K562 (cell line): ENCODE data around the gene MARCO. TPM values are rescaled to one million over a fixed set of nuclear protein-coding genes. Genes with fewer than 3 reads are reported as not detected.

ENCODE experiments used
- ATAC-seq: fragments of 200-7000 bp; cut with Tn5 transposase; 3 replicates; pipeline ENCODE4 v1.9.1; 2020; ENCODE audit warnings: moderate library complexity
- BruUV-seq: library from RNA; stranded (reverse); fragments of 400-500 nt; replicated peaks from 2 replicates; lab custom pipeline; 2021; lab: Mats Ljungman, UMichigan
- CTCF ChIA-PET: fragments of 300-600 bp; formaldehyde crosslinking; extraction: SDS; loops from one replicate; lab custom pipeline; 2021; ENCODE audit warnings: low intra/inter-chr PET ratio; lab: Yijun Ruan, JAX
- POLR2A ChIA-PET: fragments of 300-600, 350-650 bp; sonication (Branson Sonifier 250); formaldehyde crosslinking; extraction: SDS; loops from one replicate; lab custom pipeline; 2021; ENCODE audit warnings: antibody characterized with exemption, inconsistent platforms; lab: Yijun Ruan, JAX
- DNase-seq, 4 experiments: peaks; one replicate each; pipeline versions ENCODE4 v3.0.0 to v3.0.0-alpha.2; 2011 to 2018; ENCODE audit warnings: low spot score in 3 of 4, mixed read lengths in 3 of 4; ENCODE audit errors: extremely low read depth in 1 of 4
- FAIRE-seq: peaks from 2 replicates; lab custom pipeline; 2011; peaks lifted over from hg19 to GRCh38; lab: Jason Lieb, UNC
- H2AFZ ChIP-seq: 2 replicates; pipeline ENCODE4 v1.6.0; 2011; ENCODE audit warnings: low read depth, low read length, control low read depth, inconsistent platforms
- H3K27ac ChIP-seq: fragments of 200-600 bp; 3 replicates; pipeline ENCODE4 v1.8.0; 2011; ENCODE audit warnings: low read depth, mild to moderate bottlenecking, control low read depth, inconsistent platforms, low read length, moderate library complexity, mixed read lengths; ENCODE audit errors: extremely low read depth
- H3K27me3 ChIP-seq, 2 experiments: fragments of 300-600 bp in 1 of 2; 2 replicates in 1 of 2; 3 replicates in 1 of 2; pipeline versions ENCODE4 v1.6.0 to v1.8.0; 2011; ENCODE audit warnings: inconsistent platforms in 2 of 2, low read length in 2 of 2, mild to moderate bottlenecking in 1 of 2, mixed read lengths in 1 of 2, moderate library complexity in 1 of 2; ENCODE audit not compliant: control insufficient read depth in 2 of 2, insufficient read depth in 2 of 2
- H3K36me3 ChIP-seq: fragments of 300-600 bp; 3 replicates; pipeline ENCODE4 v1.8.0; 2011; ENCODE audit warnings: mild to moderate bottlenecking, low read length, inconsistent platforms; ENCODE audit not compliant: control insufficient read depth, insufficient read depth
- H3K4me1 ChIP-seq, 2 experiments: fragments of 200-600 bp in 1 of 2; replicated peaks in 1 of 2; 2 replicates in 1 of 2; 3 replicates in 1 of 2; pipeline versions ENCODE4 v1.5.1 to v1.8.0; 2011; ENCODE audit warnings: inconsistent platforms in 2 of 2, low read length in 2 of 2, mild to moderate bottlenecking in 1 of 2, mixed read lengths in 1 of 2, moderate library complexity in 1 of 2; ENCODE audit not compliant: control insufficient read depth in 2 of 2, insufficient read depth in 2 of 2
- H3K4me2 ChIP-seq: 2 replicates; pipeline ENCODE4 v1.6.1; 2011; ENCODE audit warnings: low read length, control low read depth, inconsistent platforms, mixed read lengths; ENCODE audit not compliant: insufficient read depth
- H3K4me3 ChIP-seq: fragments of 200-600 bp; sonication (generic), shearing (Covaris generic); 2 replicates; pipeline ENCODE4 v1.5.1; 2016; ENCODE audit warnings: control low read depth, inconsistent platforms
- H3K79me2 ChIP-seq: fragments of 200-600 bp; 3 replicates; pipeline ENCODE4 v1.8.0; 2011; ENCODE audit warnings: low read length, inconsistent platforms; ENCODE audit not compliant: control insufficient read depth, insufficient read depth
- H3K9ac ChIP-seq, 2 experiments: 2 replicates each; pipeline versions ENCODE4 v1.6.0 to v1.6.1; 2011; ENCODE audit warnings: low read depth in 2 of 2, low read length in 2 of 2, control low read depth in 1 of 2, inconsistent platforms in 1 of 2, mild to moderate bottlenecking in 1 of 2, mixed read lengths in 1 of 2; ENCODE audit not compliant: insufficient read depth in 1 of 2
- H3K9me1 ChIP-seq: one replicate; pipeline ENCODE4 v1.6.0; 2011; ENCODE audit warnings: inconsistent platforms, mild to moderate bottlenecking, low read length, moderate library complexity; ENCODE audit not compliant: control insufficient read depth, insufficient read depth
- H3K9me3 ChIP-seq: replicated peaks from 2 replicates; pipeline ENCODE4 v1.5.1; 2011; ENCODE audit warnings: low read depth, low read length, inconsistent platforms; ENCODE audit not compliant: control insufficient read depth, insufficient read depth
- H4K20me1 ChIP-seq: replicated peaks from 2 replicates; pipeline ENCODE4 v1.6.1; 2011; ENCODE audit warnings: low read length, inconsistent platforms, mixed read lengths; ENCODE audit not compliant: control insufficient read depth, insufficient read depth
- BACH1 ChIP-seq: fragments of 200-800 bp; sonication (Bioruptor generic); IDR thresholded peaks from 2 replicates; pipeline ENCODE4 v1.6.1; 2016; ENCODE audit warnings: missing genetic modification characterization, missing compliant biosample characterization
- CHD1 ChIP-seq: fragments of 200-600 bp; sonication (generic); IDR thresholded peaks from one replicate; pipeline ENCODE4 v1.6.1; 2012; ENCODE audit warnings: mild to moderate bottlenecking, moderate library complexity, low read length, inconsistent platforms
- SNRNP70 ChIP-seq: fragments of 200-400 bp; formaldehyde crosslinking; optimal IDR thresholded peaks from 2 replicates; pipeline ENCODE3; 2017; ENCODE audit warnings: low read depth, low read length
- SRSF9 ChIP-seq: fragments of 200-400 bp; formaldehyde crosslinking; IDR thresholded peaks from 2 replicates; pipeline ENCODE4 v1.6.1; 2017; ENCODE audit warnings: low read depth, low read length, borderline replicate concordance
- TCFL5 ChIP-seq: fragments of 250-450 bp; sonication (Bioruptor Pico); conservative IDR thresholded peaks from 2 replicates; pipeline ENCODE4 v1.6.1; 2021; ENCODE audit warnings: mild to moderate bottlenecking, moderate library complexity, matching md5 sums
- ZNF224 ChIP-seq: sonication (generic); formaldehyde crosslinking; IDR thresholded peaks from 2 replicates; pipeline ENCODE4 v1.8.0; 2022; ENCODE audit warnings: mild to moderate bottlenecking, missing genetic modification reagents
- ZNF384 ChIP-seq: IDR thresholded peaks from 2 replicates; pipeline ENCODE4 v1.6.1; 2012; ENCODE audit warnings: low read depth, low read length, improper control_type of control experiment
- WGBS: fragments of 100-300 bp; shearing (Covaris generic); methylation state at CpG from one replicate; pipeline ENCODE4 v1.1.6; 2016; ENCODE audit warnings: low coverage, mixed read lengths; ENCODE audit not compliant: insufficient coverage; ENCODE audit errors: missing lambda C conversion rate; 5-methylcytosine and 5-hydroxymethylcytosine counted together
- in situ Hi-C: fragments of 300-500 bp; cut with MboI; formaldehyde crosslinking; loops from 4 replicates; pipeline ENCODE4 v1.15.0; 2018; ENCODE audit warnings: inconsistent platforms, mixed read lengths
- intact Hi-C: fragments of 100-400 bp; cut with micrococcal nuclease; formaldehyde crosslinking; loops from 2 replicates; pipeline ENCODE4 v1.14.2; 2022
- polyA plus RNA-seq, 8 experiments: library from polyadenylated mRNA; depleted of rRNA in 4 of 8; stranded (reverse) in 5 of 8; unstranded in 3 of 8; fragments of >200 nt; fragmentation: Nextera tagmentation in 2 of 8; fragmentation: Illumina TruSeq in 1 of 8; extraction: Ambion mirVana in 2 of 8; extraction: Trizol in 1 of 8; gene quantifications; 2 replicates each; pipeline versions ENCODE4 v1.2.1 to v1.2.3, GENCODE V29; 2011 to 2014; ENCODE audit warnings: inconsistent platforms in 1 of 8, missing spikeins in 1 of 8
- total RNA-seq, 7 experiments: library from RNA; depleted of rRNA in 6 of 7; stranded (reverse); fragments of >200 nt in 6 of 7; fragmentation: Illumina TruSeq in 2 of 7; extraction: Trizol in 2 of 7; gene quantifications; 2 replicates each; pipeline versions ENCODE4 v1.2.1 to v1.2.3, GENCODE V29; 2011 to 2021; ENCODE audit warnings: low replicate concordance in 1 of 7
- TF ChIP-seq, protein P1 (sequence below): fragments of 250-450 bp; sonication (Bioruptor Pico); IDR thresholded peaks from 2 replicates; pipeline ENCODE4 v1.8.0; 2022; ENCODE audit warnings: inconsistent platforms

The MARCO gene
- total and polyA plus RNA-seq, 9 of the 15 experiments (the other 6 are each of a cell fraction or from before 2014, with no cell fraction given): 0.31 TPM; not detected in 8

DNA sequence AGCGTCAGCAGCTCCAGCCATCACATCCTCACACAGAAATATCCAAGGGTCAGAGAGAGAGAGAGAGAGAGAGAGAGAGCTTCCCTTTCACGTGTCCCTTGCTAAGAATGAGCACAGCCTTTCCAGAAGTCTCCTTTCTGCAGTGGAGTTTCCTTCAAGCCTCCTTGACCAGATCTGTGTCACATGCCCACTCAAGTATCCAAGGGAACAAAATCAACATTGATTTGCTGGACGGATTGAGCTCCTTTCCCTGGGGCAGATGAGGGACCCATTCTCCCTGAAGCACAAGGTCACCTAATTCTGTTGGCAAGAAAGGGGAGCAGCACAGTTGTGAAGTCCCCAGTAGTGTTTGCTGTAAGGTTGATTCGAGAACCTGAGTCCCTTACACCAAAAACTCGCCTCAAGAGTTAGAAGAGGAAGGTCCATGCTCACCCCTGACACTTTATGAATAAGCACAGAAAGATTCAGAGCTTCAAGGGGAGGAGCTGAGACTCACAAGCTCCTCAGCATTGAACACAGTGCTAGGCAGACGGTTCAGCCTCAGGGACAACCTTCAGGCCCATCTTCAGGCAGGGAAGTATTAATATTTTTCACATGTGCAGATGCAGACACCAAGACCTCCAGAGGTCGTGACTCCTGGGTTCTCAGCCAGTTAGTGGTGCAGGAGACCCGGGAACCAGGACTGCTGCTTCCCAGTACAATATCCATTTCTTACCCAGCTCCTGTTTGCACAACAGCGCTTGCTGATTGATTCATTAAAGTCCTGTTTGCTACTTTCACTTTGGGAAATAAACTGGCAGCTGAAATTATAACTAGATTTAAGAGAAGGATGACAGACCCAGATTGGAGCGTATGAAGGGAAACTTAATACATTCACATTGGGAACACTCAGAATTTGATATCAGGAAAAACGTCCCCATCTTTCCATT, 38.2 kb upstream of the MARCO start:
- FAIRE-seq: no peak
- BruUV-seq: no TSS peak

More for the DNA sequence above, 38.2 kb upstream of the MARCO start:
- in situ Hi-C loops: no loop called here
- intact Hi-C loops: no loop called here
- WGBS: 0% methylated on average over 11 of the region's 11 CpGs
- no peak overlapping the region for H3K4me3 ChIP-seq
- H3K4me2 ChIP-seq: no peak overlapping the region
- no peak for DNase-seq
- ATAC-seq: no peak
- H3K27me3 ChIP-seq: peaks cover 5 to 12% of the 10 kb centered on the region in 2 experiments; a peak in 3 of 5 replicates
- H3K79me2 ChIP-seq: no peaks in the 10 kb centered on the region
- no peak overlapping the region for H3K27ac ChIP-seq
- ChIA-PET CTCF (no interaction called here), POLR2A (interaction anchor here (0.6 kb wide), 1 partner anchor 9 kb away, joined by 3 read pairs; no protein-coding TSS in a partner anchor)
- no peaks in the 10 kb centered on the region for H3K36me3 ChIP-seq
- no peaks in the 10 kb centered on the region for H3K9me1 ChIP-seq
- no peaks in the 10 kb centered on the region for H3K4me1 ChIP-seq
- TF ChIP-seq CHD1 (no peak), BACH1 (no peak), SRSF9 (no peak), ZNF384 (no peak), TCFL5 (CRISPR knock-in tag) (no peak), ZNF224 (no peak), SNRNP70 (no peak)
- TF ChIP-seq, protein P1, sequence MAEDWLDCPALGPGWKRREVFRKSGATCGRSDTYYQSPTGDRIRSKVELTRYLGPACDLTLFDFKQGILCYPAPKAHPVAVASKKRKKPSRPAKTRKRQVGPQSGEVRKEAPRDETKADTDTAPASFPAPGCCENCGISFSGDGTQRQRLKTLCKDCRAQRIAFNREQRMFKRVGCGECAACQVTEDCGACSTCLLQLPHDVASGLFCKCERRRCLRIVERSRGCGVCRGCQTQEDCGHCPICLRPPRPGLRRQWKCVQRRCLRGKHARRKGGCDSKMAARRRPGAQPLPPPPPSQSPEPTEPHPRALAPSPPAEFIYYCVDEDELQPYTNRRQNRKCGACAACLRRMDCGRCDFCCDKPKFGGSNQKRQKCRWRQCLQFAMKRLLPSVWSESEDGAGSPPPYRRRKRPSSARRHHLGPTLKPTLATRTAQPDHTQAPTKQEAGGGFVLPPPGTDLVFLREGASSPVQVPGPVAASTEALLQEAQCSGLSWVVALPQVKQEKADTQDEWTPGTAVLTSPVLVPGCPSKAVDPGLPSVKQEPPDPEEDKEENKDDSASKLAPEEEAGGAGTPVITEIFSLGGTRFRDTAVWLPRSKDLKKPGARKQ (CRISPR knock-in tag): no peak
- H4K20me1 ChIP-seq: no peaks in the 10 kb centered on the region
- H2AFZ ChIP-seq: no peak overlapping the region
- H3K9ac ChIP-seq: no peak overlapping the region
- no peaks in the 10 kb centered on the region for H3K9me3 ChIP-seq
